Measurements from ENCODE around the gene SLC10A3.

Gene SLC10A3

DNA sequence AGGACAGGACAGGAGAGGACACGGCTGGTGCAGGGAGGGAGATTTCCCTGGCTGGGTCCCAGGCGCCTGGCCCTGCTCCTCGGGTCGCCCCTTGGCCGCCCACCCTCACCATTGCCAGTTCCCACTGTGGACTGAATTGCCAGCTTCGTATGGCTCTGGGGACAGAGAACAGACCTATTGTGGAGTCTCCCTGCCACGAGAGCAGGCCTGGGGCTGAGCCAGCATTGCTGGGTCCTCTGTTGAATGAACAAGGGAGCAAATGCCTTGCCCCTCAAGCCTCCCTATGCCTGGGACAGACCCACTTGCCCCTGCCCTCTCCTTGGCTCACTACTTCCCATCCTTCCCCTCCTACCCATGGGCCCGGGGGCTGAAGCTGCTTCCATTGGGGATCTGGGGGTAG is 28.0 kb downstream of the SLC10A3 start:
- DNase-seq: no peak

DNA sequence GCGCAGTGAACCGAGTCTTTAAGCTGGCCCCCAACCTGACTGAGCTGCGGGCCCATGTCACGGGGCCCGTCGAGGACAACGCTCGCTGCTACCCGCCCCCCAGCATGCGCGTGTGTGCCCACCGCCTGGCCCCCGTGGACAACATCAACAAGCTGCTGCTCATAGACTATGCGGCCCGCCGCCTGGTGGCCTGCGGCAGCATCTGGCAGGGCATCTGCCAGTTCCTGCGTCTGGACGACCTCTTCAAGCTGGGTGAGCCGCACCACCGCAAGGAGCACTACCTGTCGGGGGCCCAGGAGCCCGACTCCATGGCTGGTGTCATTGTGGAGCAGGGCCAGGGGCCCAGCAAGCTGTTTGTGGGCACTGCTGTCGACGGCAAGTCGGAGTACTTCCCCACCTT is 30.1 kb downstream of the SLC10A3 start:
- no peak for DNase-seq

DNA sequence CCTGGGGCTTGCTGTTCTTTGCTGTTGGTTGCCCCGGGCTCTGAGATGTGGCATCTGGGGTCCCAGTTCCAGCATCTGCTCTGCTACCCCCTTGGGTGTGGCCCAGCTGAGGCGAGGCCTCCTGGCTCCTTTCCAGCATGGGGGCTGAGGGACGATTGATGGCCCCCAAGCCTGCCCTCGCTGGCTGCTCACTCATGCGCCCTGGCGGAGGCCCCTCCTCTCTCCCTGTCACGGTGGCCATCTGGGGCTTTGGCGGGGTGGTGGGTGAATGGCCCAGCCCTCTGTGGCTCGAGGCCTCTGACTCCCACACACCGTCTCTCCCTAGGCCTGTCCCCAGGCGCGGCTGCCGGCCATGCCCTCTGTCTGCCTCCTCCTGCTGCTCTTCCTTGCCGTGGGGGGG is 30.6 kb downstream of the SLC10A3 start:
- no peak for DNase-seq

DNA sequence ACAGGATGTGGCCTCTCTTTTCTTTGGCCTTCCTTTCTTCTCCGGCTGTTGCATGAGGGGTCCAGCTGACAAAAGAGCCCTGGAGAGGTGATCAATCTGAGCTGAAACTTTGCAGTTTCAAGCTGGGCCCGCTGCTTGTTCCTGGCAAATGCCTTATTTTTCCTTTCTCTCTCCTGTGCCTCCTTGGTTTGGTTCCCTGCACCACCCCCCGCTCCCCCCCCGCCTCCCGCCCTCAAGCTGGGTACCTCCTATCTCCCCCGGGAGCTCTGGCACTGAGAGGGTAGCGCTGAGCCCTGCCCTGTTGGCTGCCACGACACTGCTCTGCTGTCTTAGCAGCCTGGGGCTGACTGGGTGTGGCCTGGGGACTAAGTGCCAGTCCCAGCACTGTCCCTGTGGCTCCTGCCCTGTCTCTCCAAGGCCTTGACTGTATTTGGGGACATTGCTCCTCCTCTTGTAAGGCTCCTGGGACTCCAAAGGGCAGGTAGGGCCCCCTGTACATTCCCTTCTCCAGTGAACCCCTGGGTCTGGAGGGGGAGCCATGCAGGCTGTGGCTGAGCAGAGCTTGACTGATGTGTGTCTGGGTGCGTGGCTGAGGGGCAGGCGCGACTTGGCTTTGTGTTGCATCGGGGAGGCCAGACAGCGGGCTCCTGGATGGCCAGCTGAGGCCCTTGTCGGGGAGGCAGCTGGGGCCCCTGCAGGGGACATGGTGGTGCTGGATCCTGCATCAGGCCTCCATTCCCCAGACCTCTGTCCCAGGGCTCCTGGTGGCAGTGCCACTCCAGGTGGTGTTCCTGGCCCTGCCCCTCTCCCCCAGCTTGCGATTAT is 31.3 kb downstream of the SLC10A3 start:
- DNase-seq: no peak

DNA sequence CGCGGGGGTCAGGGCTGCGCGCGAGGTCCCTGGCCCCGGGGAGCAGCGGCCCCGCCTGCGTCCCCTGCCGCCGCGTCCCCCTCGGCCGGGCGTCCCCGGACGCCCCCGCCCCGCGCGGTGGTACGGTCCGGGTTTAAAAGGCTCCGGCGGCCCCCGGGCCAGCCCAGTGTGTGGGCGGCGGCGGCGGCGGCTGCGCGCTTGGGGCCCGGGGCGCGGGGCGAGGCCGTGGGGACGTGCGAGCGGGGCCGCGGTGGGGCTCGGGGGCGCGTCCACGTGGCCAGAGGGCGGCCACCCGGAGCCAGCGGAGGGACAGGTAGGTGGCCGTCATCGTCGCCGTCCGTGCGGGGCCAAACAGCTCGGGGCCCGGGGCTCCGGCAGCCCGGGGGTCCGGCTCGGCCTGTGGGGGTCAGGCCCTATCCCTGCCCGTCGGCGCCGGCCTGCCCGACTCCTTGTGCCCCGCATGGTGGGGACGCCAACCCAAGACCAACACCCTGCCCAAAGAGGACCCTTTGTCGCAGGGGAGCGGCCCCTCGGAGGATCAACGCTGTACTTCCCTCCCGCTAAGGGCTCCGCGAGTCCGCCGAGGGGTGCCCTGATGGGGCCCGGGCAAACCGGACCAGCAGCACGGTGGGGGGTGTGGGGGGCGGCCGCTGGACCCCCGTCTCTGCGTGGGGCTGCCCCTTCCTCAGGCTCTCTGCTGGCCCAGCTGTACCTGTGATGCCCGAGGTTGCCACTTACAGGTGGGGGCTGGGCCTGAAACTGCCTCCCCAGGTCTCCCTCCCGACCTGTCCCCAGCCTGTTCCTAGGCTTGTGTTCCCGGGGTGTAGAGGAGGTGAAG is 32.1 kb downstream of the SLC10A3 start, which contains the start of gene PLXNA3:
Gene PLXNA3 (plus strand): TSS at position 166 of the 838 bp plus-strand sequence. CDS start 1,903 bp downstream, outside the sequence.
- no peak for DNase-seq

DNA sequence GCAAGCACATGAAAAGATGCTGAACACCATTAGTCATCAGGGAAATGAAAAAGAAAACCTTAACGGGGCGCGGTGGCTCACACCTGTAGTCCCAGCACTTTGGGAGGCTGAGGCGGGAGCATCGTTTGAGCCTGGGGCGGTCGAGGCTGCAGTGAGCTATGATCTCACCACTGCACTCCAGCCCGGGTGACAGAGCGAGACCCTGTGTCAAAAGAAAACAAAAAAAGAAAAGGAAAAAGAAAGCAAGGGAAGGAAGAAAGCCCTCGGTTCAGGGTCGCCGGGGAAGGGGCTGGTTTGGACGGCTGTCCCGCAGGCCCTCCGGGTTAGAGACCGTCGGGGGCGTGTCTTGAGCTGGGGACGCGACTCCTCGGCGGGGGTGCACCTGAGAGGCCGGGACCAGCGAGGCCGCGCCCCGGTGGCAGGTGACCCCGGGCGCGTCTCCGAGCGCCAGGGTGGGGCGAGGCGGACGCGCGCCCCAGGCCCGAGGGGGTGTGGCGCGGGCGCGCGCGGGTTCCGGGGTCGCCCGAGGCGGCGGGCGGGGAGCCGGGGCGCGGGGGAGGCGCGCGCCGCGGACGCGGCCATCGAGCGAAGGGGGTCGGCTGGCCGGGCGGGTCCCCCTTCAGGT is 32.8 kb downstream of the SLC10A3 start:
- DNase-seq: no peak

DNA sequence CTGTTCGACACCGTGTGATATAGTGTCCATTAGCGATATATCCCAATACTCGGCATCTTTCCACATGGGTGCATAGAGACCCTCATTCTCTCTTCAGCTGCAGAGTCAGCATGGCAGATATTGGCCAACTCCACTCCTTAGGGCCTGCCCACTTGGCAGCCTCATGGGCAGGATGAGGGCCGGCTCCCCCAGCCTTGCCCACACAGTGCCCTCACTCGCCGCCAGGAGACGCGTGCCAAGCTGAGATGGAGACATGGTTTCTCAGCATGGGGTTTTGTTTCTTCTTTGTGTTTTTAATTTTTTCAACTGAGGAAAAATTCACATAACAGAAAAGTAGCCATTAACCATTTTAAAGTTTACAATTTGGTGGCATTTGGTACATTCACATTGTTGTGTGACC is 37.6 kb downstream of the SLC10A3 start:
- no peak for DNase-seq

DNA sequence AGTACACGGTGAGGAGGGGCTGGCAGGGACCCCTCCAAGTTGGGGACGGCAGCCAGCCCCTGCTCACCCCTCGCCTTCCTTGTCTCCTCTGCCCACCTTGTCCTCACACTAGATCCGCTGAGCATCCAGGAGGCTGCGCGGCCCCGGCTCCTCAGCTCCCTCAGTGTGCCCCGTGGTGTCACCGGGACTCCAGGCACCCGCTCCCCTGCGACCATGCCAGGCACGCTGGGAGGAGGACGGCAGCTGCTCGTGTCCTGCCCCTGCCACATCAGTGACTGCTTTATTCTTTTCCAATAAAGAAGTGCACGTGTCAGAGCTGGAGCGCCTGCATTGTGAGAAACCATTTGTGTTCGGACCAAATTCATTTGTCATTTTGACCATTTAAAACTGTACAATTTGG is 40.1 kb downstream of the SLC10A3 start:
- DNase-seq: no peak

DNA sequence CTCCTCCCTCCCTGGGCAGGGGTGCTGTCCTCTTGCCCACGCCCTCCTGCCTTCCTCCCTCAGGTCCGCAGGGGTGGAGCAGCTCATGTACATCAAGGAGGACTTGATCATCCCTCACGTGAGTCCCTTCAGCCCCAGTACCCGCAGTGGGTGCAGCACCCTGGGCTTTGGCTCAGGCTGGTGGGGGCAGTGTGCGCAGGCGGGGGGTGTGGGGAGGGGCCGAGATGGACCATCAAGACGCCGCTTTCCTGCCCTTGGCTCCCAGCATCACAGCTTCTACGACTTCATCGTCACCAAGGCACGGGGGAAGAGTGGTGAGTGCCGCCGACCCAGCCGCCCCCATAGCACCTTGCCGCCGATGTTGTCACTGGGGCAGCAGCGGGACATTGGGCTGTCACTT is 40.8 kb downstream of the SLC10A3 start:
- no peak for DNase-seq

DNA sequence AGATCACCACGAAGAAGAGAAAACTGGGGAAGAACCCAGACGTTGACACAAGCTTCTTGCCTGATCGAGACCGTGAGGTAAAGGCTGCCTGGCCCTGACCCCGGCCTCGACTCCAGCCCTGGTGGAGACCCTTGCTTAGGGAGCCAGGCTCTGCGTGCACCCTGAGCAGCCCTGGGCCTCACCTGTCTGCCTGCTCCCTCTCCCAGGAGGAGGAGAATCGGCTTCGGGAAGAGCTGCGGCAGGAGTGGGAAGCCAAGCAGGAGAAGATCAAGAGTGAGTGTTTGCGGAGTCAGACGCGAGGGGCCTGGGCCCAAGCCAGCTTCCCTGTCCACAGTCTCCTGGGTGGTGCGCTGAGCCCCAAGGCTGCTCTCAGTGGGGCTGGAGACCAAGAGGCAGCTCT is 41.9 kb downstream of the SLC10A3 start:
- no peak for DNase-seq

DNA sequence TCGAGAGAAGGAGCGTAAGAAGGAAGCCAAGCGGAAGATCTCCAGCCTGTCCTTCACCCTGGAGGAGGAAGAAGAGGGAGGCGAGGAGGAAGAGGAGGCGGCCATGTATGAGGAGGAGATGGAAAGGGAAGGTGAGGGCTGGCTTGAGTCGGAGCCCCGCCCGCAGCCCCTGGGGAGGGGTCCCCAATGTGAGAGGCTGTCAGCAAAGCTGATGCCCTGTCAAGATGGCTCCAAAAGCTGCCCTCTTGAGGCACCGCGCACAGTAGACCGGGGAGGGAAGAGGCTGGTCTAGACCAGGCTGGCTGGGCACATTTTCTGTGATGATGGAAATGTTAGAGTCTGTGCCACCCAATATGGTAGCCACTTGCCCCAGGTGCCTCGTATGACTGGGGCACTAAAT is 44.0 kb downstream of the SLC10A3 start:
- DNase-seq: no peak

DNA sequence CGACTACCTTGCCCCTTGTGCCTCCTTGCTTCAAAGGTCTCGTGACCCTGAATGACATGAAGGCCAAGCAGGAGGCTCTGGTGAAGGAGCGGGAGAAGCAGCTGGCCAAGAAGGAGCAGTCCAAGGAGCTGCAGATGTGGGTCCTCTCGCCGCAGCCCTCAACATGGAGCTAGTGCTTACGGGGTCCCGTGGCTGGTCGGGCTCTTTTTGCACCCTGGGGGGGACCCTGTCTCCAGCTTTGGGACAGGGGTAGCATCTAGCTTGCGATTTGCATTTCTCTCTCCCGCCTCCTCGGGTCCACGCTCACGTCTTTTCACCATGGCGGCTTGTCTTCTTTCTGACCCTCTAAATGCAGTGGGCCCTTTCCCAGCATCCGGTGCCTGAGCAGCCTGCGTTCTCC is 44.7 kb downstream of the SLC10A3 start:
- no peak for DNase-seq

DNA sequence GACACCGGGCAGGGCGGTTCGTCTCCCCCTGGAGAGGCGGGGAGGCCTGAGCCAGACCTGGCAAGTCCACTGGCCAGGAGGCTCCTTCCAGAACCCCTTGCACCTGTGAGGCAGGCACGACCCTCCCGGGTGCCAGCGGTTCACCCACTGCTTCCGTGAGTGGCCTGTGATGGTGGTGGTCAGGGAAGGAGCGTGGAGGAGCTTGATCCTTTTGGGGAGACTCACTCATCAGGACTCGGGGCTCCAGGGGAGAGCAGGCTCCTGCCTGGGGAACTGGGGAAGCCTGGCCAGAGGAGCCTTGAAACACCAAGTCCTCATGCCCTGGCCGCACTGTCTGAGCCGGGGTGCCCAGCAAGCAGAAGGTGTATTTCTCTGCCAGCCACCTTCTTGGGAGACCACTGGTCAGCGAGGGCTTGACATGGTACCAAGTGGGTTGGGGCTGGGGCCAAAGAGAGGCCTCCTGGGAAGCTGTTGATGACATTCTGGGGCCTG is 45.6 kb downstream of the SLC10A3 start:
- DNase-seq: no peak

DNA sequence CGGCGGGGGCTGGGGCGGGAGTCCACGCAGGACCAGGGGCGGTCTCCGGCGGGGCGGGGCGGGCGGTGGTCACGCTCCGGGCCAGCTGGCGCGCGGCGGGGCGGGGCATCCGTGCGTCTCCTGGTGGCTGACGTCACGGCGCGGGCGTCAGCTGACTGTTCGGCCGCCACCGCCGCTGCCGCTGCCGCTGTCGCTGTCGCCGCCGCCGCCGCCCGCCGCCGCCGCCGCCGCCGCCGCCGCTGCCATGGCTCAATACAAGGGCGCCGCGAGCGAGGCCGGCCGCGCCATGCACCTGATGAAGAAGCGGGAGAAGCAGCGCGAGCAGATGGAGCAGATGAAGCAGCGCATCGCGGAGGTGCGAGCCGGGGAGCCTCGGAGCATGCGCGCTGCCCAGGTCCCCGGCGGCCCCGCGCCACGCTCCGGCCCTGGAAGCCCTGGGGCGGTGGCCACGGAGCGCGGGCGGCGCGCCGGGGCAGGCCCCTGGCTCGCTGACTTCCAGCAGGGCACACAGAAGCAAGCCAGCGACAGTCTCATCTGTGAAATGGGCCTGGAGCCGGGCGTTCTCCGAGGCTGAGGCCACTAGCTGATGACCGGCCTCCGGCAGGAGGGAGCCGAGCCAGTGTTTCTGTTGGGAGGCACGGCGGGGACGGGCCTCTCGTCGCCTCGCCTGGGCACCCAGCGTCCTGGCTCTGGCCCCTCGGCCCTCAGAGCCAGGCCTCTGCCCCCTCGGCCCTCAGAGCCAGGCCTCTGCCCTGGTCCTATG is 46.3 kb downstream of the SLC10A3 start, which contains the start of gene FAM50A:
Gene FAM50A (plus strand): TSS at position 150 of the 763 bp plus-strand sequence. CDS start 95 bp downstream, at position 245.
- DNase-seq: peak in 1 of 2 experiments; percentile 2

DNA sequence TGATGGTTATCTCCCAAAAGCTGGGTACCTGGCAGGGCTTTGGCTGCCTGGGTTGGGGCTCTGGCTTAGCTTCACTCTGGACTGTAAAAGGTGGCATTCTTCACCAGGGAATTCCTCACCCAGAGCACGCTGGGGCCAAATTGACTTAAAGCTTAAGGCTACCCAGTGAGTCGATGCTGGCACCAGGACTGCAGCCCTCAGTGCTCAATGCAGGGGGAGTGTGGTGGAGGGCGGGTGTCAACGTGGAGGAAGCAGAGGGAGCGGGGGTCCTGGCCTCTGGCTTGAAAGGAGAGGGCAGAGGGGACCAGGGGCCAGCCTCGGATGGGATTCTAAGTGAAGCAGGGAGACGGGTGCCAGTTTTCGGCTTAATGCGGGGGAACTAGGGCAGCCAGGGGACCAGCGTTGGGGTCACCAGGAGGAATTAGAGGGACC is 46.9 kb downstream of the SLC10A3 start:
- no peak for DNase-seq

DNA sequence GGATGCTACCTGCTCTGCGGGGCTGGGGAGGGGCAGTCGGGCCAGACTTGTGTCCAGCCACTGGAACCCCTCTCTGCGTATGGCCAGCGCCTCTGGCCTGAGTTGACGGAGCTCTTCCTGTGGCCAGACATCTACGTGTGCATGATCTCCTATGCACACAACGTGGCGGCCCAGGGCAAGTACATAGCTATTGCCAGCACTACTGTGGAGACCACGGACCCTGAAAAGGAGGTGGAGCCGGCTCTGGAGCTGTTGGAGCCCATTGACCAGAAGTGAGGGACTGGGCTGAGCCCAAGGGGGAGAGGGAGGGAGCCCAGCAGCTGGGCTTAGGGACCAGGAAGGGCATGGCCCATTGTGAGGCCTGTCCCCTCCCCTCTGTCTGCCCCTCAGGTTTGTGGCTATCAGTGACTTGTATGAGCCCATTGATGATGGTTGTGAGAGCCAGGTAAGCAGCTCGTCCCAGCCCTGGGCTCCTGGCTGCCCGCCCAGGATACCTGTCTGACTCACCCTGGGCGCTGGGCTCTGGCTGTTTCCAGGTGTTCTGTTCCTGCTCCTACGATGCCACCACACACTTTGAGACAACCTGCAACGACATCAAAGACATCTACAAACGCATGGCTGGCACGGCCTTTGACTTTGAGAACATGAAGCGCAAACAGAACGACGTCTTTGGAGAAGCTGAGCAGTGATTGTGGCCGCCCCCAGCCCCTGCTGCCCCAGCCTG is 48.3 kb downstream of the SLC10A3 start:
- DNase-seq: no peak

DNA sequence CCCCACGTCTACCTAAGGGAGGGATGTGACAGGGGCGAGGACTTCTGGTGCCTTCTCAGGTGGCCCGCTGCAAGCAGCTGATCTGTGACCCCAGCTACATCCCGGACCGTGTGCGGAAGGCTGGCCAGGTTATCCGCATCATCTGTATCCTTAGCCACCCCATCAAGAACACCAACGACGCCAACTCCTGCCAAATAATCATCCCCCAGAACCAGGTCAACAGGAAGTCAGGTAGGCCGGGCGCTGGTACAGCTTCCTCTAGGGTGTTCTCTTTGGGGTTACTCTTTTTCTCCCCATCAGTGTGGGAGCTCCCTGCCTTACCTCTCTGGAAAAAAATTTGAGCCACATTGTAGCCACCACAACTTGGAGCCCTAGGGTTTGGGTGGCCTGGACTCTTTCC is 48.9 kb downstream of the SLC10A3 start:
- DNase-seq: no peak

DNA sequence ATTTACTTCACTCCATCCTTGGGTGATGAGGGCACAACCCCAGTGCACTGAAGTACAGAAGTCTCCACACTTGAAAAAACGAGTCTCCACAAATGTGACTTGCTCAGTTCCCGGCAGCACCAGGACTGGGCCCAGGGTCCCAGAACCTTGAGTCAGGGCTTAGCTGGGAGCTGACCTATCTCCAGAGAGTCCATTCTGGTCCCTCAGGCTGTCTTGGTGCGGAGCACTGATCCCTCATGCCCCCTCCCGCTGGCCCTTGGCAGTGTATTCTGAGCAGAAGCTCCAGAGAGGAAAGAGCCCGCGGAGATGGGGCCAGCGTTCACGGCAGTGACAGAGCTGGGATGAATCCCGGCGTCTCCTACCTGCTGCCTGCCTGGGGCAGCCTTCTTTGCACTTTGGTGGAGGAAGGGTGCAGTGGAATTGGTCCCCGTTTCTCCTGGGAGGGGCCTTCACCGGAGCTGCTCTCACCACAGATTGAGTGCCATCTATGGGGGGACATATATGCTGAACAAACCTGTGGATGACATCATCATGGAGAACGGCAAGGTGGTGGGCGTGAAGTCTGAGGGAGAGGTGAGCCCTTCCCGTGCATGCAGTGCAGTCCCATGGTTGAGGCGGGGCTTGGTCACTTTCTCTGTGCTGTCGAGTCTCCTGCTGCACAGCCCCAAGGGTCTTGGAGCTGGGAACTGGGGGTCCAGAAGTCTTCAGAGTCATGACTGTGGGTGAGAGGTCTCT is 49.6 kb downstream of the SLC10A3 start:
- no peak for DNase-seq

DNA sequence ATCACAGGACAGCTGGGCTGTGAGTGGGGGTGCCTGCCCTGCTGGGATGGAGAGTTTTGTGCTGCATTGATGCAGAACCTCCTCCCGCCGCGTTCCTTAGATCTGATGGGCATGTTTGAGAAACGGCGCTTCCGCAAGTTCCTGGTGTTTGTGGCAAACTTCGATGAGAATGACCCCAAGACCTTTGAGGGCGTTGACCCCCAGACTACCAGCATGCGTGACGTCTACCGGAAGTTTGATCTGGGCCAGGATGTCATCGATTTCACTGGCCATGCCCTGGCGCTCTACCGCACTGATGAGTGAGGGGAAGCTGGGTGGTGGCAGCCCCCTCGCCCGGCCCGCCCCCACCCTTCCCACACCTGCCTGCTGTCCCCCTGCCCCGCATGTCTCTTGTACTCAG is 50.6 kb downstream of the SLC10A3 start:
- no peak for DNase-seq

DNA sequence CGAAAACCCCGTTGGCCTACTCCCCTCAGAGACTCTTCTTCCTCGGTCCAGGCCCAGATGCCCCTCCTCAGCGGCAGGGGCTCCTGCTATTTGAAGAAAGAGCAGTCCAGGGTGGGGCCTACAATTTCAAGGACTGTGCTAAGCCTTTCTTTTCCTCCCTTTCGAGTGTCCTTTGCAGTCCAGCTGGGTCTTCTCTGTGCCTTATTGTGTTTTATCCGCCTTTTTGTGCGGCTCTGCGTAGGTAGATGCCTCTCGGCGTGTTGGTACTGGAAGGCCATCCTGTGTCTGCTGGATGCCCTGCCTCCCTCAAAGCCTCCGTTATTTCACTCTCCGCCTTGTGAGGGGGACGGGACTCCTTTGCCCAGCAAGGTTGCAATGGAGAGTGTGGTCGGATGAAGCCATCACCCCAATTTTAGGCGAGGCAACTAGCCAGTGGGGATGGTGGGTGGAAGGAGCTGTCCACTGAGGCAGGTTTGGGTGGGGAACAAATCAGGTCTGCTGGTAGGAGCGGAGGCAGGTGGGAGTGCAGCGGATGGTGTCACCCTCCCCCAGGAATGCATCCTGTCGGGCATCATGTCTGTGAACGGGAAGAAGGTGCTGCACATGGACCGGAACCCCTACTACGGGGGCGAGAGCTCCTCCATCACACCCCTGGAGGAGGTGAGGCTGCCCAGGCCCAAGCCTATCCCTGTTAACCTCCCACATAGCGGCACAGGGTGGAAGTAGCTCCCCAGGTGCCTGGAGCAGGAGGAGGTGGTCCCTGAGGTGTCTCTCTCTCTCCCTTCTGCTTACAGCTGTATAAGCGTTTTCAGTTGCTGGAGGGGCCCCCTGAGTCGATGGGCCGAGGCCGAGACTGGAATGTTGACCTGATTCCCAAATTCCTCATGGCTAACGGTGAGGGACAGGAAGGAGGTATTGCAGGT is 52.2 kb downstream of the SLC10A3 start:
- DNase-seq: no peak
